AG04450 (cell line): ENCODE results near the gene KRTDAP. TPM values are rescaled to one million over a fixed set of nuclear protein-coding genes. Genes with fewer than 3 reads are reported as not detected.

Experiments used
- CTCF ChIA-PET: fragments of 300-600, 350-600 bp; formaldehyde crosslinking; extraction: SDS; loops from one replicate; lab custom pipeline; 2022; ENCODE audit warnings: antibody characterized with exemption, inconsistent platforms; lab: Charles Lee
- POLR2A ChIA-PET: fragments of 350-600 bp; formaldehyde crosslinking; extraction: SDS; loops from one replicate; lab custom pipeline; 2021; ENCODE audit warnings: antibody characterized with exemption, inconsistent platforms; lab: Yijun Ruan, JAX
- DNase-seq: peaks from one replicate; pipeline ENCODE4 v3.0.0-alpha.2; 2011; ENCODE audit warnings: low read depth, low spot score
- H3K27ac ChIP-seq: one replicate; pipeline ENCODE4 v1.5.1; 2012; ENCODE audit warnings: low read depth, low read length, control low read depth
- H3K27me3 ChIP-seq: one replicate; pipeline ENCODE4 v1.6.0; 2012; ENCODE audit warnings: low read length; ENCODE audit not compliant: control insufficient read depth, insufficient read depth
- H3K4me3 ChIP-seq: 2 replicates; pipeline ENCODE4 v1.5.1; 2011; ENCODE audit warnings: mild to moderate bottlenecking, low read depth, low read length, control low read depth
- H3K9me3 ChIP-seq: 2 replicates; pipeline ENCODE4 v1.5.1; 2012; ENCODE audit warnings: low read length; ENCODE audit not compliant: control insufficient read depth, insufficient read depth
- polyA plus RNA-seq: library from polyadenylated mRNA; depleted of rRNA; stranded (reverse); fragments of >200 nt; gene quantifications from 2 replicates; pipeline ENCODE4 v1.2.3, GENCODE V29; 2011
- TF ChIP-seq, protein P1 (sequence below): IDR thresholded peaks from 2 replicates; pipeline ENCODE4 v1.5.1; 2011; ENCODE audit warnings: low read depth, low read length, control low read depth, inconsistent platforms

The KRTDAP gene
- polyA plus RNA-seq, 1 experiment: not detected

- ChIA-PET POLR2A (no interaction called here), CTCF (no interaction called here)
Measured at GRCh38 chr19:35454663-35455062, 35.6 kb downstream of the KRTDAP start.

DNA sequence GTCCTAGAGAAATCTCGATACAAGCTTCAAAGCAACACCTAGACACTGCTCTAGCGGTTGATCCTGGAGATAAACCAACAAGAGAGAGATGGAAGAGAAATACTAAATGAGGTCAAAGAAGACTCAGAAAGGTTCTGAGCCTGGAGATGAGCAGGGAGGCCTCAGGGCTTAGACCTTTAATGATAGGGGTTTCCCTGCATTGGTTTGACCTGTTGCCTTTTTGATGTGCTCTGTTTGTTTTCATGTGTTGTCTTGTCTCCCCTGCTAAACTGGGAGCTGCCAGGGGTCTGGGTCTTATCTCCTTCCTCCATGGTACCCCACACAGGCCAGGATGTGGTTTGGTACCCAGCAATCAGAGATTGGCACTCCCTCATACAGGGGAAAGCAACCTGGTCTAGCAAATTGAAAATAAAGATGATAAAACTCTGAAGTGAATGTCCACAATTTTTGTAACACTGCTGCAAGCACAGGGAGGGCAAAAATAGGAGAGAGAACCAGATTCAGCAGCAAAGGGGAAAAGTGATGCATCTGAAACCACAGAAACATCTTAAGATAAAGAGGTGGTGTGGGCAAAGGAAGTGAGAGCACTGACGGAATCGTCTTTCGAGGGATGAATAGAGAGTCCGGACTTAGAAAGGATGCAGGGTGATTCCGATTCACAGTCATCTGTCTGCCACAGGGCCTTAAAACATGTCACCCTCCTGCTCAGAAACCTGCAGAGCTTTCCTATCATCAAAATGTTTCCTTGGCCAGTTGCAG lies 38.7 kb downstream of the KRTDAP start:
- Histone ChIP-seq H3K9me3 (no peaks in the 10 kb centered on the region; the same call in 1 of the 2 replicates), H3K4me3 (no peak overlapping the region), H3K27me3 (peaks cover 5% of the 10 kb centered on the region), H3K27ac (no peak overlapping the region)
- no peak for DNase-seq
- ChIA-PET CTCF (interaction anchor here (0.5 kb wide), 1 partner anchor 23 kb away, joined by 4 read pairs; no protein-coding TSS in a partner anchor), POLR2A (interaction anchor here (0.7 kb wide), 1 partner anchor 74 kb away, joined by 3 read pairs; no protein-coding TSS in a partner anchor)
- TF ChIP-seq, protein P1, sequence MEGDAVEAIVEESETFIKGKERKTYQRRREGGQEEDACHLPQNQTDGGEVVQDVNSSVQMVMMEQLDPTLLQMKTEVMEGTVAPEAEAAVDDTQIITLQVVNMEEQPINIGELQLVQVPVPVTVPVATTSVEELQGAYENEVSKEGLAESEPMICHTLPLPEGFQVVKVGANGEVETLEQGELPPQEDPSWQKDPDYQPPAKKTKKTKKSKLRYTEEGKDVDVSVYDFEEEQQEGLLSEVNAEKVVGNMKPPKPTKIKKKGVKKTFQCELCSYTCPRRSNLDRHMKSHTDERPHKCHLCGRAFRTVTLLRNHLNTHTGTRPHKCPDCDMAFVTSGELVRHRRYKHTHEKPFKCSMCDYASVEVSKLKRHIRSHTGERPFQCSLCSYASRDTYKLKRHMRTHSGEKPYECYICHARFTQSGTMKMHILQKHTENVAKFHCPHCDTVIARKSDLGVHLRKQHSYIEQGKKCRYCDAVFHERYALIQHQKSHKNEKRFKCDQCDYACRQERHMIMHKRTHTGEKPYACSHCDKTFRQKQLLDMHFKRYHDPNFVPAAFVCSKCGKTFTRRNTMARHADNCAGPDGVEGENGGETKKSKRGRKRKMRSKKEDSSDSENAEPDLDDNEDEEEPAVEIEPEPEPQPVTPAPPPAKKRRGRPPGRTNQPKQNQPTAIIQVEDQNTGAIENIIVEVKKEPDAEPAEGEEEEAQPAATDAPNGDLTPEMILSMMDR: no peak

More at GRCh38 chr19:35454663-35455062, 35.6 kb downstream of the KRTDAP start:
- Histone ChIP-seq H3K9me3 (no peaks in the 10 kb centered on the region; the same call in 1 of the 2 replicates), H3K27ac (no peak overlapping the region), H3K4me3 (no peak overlapping the region), H3K27me3 (peaks cover 2% of the 10 kb centered on the region)
- TF ChIP-seq, protein P1: no peak
- no peak for DNase-seq

GRCh38 chr19:35449359-35450043 lies 40.8 kb downstream of the KRTDAP start:
- TF ChIP-seq, protein P1: no peak
- H3K27ac ChIP-seq: no peak overlapping the region
- ChIA-PET POLR2A (interaction anchor here (0.7 kb wide), 1 partner anchor 105 kb away, joined by 5 read pairs; no protein-coding TSS in a partner anchor), CTCF (no interaction called here)
- no peak for DNase-seq
- H3K9me3 ChIP-seq: no peaks in the 10 kb centered on the region; the same call in 1 of the 2 replicates
- peaks cover 7% of the 10 kb centered on the region for H3K27me3 ChIP-seq
- H3K4me3 ChIP-seq: no peak overlapping the region

- POLR2A ChIA-PET: no interaction called here
- Histone ChIP-seq H3K27me3 (peaks cover 7% of the 10 kb centered on the region), H3K9me3 (no peaks in the 10 kb centered on the region; the same call in 1 of the 2 replicates), H3K27ac (no peak within 1 kb of the TSS), H3K4me3 (no peak within 1 kb of the TSS)
- no peak for DNase-seq
- CTCF ChIA-PET: no interaction called here
- TF ChIP-seq, protein P1: no peak
Measured at GRCh38 chr19:35447606-35448469, 42.4 kb downstream of the KRTDAP start, which contains the start of gene FFAR2. Gene FFAR2, plus strand, starts transcription at chr19:35448257. Its CDS starts 1,458 bp downstream, at chr19:35449715.
